Activated T-cell treated with anti-CD3 and anti-CD28 coated beads, Interleukin-2, amount 50 U/mL, for 48 hours (primary cell): ENCODE results near the gene COQ2.

Source experiments
- DNase-seq, 2 experiments: peaks; one replicate each; pipeline ENCODE4 v3.0.0-alpha.2; 2020

COQ2 gene

DNA sequence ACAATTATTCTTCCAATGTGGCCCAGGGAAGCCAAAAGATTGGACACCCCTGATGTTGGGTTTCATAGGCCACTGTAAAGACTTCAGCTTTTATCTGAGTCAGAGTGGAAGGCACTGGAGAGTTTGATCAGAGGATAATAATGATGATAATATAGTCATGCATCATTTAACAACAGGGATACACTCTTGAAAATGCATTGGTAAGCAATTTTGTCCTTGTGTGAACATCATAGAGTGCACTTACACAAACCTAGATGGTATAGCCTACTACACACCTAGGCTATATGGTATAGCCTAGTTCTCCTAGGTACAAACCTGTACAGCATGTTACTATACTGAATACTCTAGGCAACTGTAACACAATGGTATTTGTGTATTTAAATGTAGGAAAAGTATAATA lies 70.5 kb downstream of the COQ2 start:
- DNase-seq = no peak
